Hepatocyte (in vitro differentiated cells): ENCODE data around the gene THBS2.

Experiments
- EZH2 ChIP-seq: fragments of 200-600 bp; sonication (generic); IDR thresholded peaks from 2 replicates; pipeline ENCODE4 v1.6.1; 2016; ENCODE audit warnings: antibody characterized with exemption, mild to moderate bottlenecking, borderline replicate concordance
- TF ChIP-seq, protein P1 (sequence below): fragments of 200-600 bp; sonication (generic); IDR thresholded peaks from 2 replicates; pipeline ENCODE4 v1.5.1; 2016; ENCODE audit warnings: antibody characterized with exemption, mild to moderate bottlenecking; ENCODE audit not compliant: poor library complexity

DNA sequence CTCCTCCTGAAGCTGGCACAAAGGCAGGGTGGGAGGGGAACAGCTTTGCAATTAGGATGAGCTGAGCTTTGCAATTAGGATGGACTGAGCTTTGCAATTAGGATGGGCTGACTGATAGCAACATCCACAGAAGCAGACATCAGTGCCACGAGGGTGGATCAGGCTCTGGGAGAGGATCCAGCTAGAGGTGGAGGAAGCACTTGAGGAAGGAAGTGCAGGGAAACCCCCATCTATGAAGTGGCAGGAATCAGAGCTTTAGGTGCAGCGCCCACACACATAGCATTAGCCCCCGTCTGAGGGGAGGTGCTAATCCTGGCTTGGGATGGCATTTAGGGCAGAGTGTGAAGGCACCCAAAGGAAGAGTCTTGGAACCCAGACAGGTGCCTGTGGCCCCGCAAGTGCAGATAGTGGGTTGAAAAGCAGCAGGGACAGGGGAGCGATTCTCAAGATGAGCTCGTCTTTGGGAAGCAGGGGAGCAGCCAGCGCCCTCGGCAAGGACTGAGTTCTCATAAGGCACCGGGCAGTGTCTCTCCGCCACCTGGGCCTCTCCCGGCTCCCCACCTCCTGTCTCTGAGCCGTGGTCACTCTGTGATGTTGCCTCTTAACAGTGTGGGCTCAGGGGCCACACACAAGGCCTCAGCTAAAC is 12.0 kb upstream of the THBS2 start:
- no peak for TF ChIP-seq EZH2
- TF ChIP-seq, protein P1, sequence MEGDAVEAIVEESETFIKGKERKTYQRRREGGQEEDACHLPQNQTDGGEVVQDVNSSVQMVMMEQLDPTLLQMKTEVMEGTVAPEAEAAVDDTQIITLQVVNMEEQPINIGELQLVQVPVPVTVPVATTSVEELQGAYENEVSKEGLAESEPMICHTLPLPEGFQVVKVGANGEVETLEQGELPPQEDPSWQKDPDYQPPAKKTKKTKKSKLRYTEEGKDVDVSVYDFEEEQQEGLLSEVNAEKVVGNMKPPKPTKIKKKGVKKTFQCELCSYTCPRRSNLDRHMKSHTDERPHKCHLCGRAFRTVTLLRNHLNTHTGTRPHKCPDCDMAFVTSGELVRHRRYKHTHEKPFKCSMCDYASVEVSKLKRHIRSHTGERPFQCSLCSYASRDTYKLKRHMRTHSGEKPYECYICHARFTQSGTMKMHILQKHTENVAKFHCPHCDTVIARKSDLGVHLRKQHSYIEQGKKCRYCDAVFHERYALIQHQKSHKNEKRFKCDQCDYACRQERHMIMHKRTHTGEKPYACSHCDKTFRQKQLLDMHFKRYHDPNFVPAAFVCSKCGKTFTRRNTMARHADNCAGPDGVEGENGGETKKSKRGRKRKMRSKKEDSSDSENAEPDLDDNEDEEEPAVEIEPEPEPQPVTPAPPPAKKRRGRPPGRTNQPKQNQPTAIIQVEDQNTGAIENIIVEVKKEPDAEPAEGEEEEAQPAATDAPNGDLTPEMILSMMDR, result no peak
